ENCODE data around the gene KLHL29.

Gene KLHL29

DNA sequence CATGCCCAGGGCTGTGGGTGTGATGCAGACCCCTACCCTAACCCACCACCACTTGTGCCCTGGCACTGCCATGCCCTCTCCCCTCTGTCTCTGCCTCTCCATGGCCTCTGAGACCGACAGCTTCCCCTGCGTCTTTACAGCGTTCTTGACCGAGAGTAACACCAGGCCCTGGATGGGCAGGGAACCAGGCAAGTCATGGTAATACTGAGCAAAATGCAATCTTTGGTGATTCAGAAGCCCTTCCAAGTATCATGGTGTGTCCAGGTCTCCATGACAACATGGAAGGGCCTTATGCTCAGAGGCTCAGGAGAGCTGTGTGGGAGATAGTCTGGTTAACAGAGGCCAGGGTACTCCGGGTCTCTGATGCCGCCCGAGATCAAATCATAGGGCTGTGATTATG lies 176.1 kb downstream of the KLHL29 start:
- H3K4me3 ChIP-seq (ENCODE audit: low read length, poor library complexity, severe bottlenecking): no peak overlapping the region
- H3K9me2 ChIP-seq (replicated peaks; ENCODE audit: low read depth, low read length): no peaks in the 10 kb centered on the region
- H3K4me2 ChIP-seq (ENCODE audit: low read depth, low read length, poor library complexity, severe bottlenecking): no peak overlapping the region
- no peaks in the 10 kb centered on the region for H3F3A ChIP-seq (ENCODE audit: low read depth)
- TF ChIP-seq, protein P1, sequence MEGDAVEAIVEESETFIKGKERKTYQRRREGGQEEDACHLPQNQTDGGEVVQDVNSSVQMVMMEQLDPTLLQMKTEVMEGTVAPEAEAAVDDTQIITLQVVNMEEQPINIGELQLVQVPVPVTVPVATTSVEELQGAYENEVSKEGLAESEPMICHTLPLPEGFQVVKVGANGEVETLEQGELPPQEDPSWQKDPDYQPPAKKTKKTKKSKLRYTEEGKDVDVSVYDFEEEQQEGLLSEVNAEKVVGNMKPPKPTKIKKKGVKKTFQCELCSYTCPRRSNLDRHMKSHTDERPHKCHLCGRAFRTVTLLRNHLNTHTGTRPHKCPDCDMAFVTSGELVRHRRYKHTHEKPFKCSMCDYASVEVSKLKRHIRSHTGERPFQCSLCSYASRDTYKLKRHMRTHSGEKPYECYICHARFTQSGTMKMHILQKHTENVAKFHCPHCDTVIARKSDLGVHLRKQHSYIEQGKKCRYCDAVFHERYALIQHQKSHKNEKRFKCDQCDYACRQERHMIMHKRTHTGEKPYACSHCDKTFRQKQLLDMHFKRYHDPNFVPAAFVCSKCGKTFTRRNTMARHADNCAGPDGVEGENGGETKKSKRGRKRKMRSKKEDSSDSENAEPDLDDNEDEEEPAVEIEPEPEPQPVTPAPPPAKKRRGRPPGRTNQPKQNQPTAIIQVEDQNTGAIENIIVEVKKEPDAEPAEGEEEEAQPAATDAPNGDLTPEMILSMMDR (conservative IDR thresholded peaks at IDR 0.05; ENCODE audit: low read length): no peak
- TF ChIP-seq EZH2phosphoT487 (IDR thresholded peaks at IDR 0.05; ENCODE audit: borderline replicate concordance): no peak
- no peaks in the 10 kb centered on the region for H3K36me3 ChIP-seq (ENCODE audit: insufficient read depth, low read length)
- H3K27me3 ChIP-seq (ENCODE audit: insufficient read depth, low read length, poor library complexity, severe bottlenecking): no peaks in the 10 kb centered on the region
- H3K9me3 ChIP-seq (ENCODE audit: insufficient read depth, low read depth, low read length): no peaks in the 10 kb centered on the region
- no peak overlapping the region for H3K9ac ChIP-seq (ENCODE audit: low read depth, low read length, poor library complexity, severe bottlenecking)
- H2AFZ ChIP-seq (ENCODE audit: low read length): no peak overlapping the region
- no peaks in the 10 kb centered on the region for H4K20me1 ChIP-seq (ENCODE audit: insufficient read depth, low read length, poor library complexity, severe bottlenecking)
- H3K4me1 ChIP-seq (ENCODE audit: insufficient read depth, low read length, poor library complexity, severe bottlenecking): no peaks in the 10 kb centered on the region
- H3K79me2 ChIP-seq (ENCODE audit: insufficient read depth, low read length): no peaks in the 10 kb centered on the region

DNA sequence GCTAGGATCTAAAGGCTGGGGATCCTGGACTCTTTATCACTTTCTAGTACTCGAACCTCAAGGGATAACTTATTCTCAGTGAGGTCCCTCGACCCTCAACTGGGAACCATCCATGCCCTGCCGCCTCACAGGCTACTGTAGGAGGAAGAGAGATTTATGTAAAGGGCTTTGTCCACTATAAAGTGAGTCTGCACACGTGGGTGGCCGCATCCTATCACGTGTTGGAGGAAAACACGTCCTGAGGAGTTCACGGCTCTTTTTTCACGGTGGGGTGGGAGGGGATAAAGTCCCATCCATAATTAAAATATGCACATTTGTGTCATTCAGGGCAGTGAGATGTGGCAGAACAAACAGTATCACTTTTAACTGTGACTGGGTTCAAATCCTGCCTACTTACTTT lies 176.6 kb downstream of the KLHL29 start:
- H4K20me1 ChIP-seq (ENCODE audit: insufficient read depth, low read length, poor library complexity, severe bottlenecking): no peaks in the 10 kb centered on the region
- no peaks in the 10 kb centered on the region for H3K36me3 ChIP-seq (ENCODE audit: insufficient read depth, low read length)
- H3K9ac ChIP-seq (ENCODE audit: low read depth, low read length, poor library complexity, severe bottlenecking): no peak overlapping the region
- no peak overlapping the region for H3K4me3 ChIP-seq (ENCODE audit: low read length, poor library complexity, severe bottlenecking)
- TF ChIP-seq, protein P1 (conservative IDR thresholded peaks at IDR 0.05; ENCODE audit: low read length): no peak
- TF ChIP-seq EZH2phosphoT487 (IDR thresholded peaks at IDR 0.05; ENCODE audit: borderline replicate concordance): no peak
- no peak overlapping the region for H3K4me2 ChIP-seq (ENCODE audit: low read depth, low read length, poor library complexity, severe bottlenecking)
- H3K9me2 ChIP-seq (replicated peaks; ENCODE audit: low read depth, low read length): no peaks in the 10 kb centered on the region
- no peak overlapping the region for H2AFZ ChIP-seq (ENCODE audit: low read length)
- H3K9me3 ChIP-seq (ENCODE audit: insufficient read depth, low read depth, low read length): no peaks in the 10 kb centered on the region
- no peaks in the 10 kb centered on the region for H3K27me3 ChIP-seq (ENCODE audit: insufficient read depth, low read length, poor library complexity, severe bottlenecking)
- H3K79me2 ChIP-seq (ENCODE audit: insufficient read depth, low read length): no peaks in the 10 kb centered on the region
- no peaks in the 10 kb centered on the region for H3K4me1 ChIP-seq (ENCODE audit: insufficient read depth, low read length, poor library complexity, severe bottlenecking)
- H3F3A ChIP-seq (ENCODE audit: low read depth): no peaks in the 10 kb centered on the region

DNA sequence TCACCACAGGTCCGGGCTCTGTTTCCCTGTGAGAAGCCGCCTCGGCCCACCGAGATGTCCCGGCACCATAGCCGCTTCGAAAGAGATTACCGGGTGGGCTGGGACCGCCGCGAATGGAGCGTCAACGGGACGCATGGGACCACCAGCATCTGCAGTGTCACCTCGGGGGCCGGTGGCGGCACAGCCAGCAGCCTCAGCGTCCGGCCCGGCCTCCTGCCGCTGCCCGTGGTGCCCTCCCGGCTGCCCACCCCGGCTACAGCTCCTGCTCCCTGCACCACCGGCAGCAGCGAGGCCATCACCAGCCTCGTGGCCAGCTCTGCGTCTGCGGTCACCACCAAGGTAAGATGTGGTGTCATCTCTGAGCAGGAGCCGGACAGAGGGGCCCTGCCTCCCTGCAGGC lies 177.2 kb downstream of the KLHL29 start:
- H2AFZ ChIP-seq (ENCODE audit: low read length): no peak overlapping the region
- TF ChIP-seq, protein P1 (conservative IDR thresholded peaks at IDR 0.05; ENCODE audit: low read length): no peak
- TF ChIP-seq EZH2phosphoT487 (IDR thresholded peaks at IDR 0.05; ENCODE audit: borderline replicate concordance): no peak

More for the DNA sequence above, 177.2 kb downstream of the KLHL29 start:
- H3K27me3 ChIP-seq (ENCODE audit: insufficient read depth, low read length, poor library complexity, severe bottlenecking): no peaks in the 10 kb centered on the region
- no peaks in the 10 kb centered on the region for H3F3A ChIP-seq (ENCODE audit: low read depth)
- H3K79me2 ChIP-seq (ENCODE audit: insufficient read depth, low read length): no peaks in the 10 kb centered on the region
- no peaks in the 10 kb centered on the region for H3K36me3 ChIP-seq (ENCODE audit: insufficient read depth, low read length)
- H3K4me1 ChIP-seq (ENCODE audit: insufficient read depth, low read length, poor library complexity, severe bottlenecking): no peaks in the 10 kb centered on the region
- no peaks in the 10 kb centered on the region for H3K9me3 ChIP-seq (ENCODE audit: insufficient read depth, low read depth, low read length)
- no peak overlapping the region for H3K9ac ChIP-seq (ENCODE audit: low read depth, low read length, poor library complexity, severe bottlenecking)
- H4K20me1 ChIP-seq (ENCODE audit: insufficient read depth, low read length, poor library complexity, severe bottlenecking): no peaks in the 10 kb centered on the region
- H3K9me2 ChIP-seq (replicated peaks; ENCODE audit: low read depth, low read length): no peaks in the 10 kb centered on the region
- H3K4me2 ChIP-seq (ENCODE audit: low read depth, low read length, poor library complexity, severe bottlenecking): no peak overlapping the region
- H3K4me3 ChIP-seq (ENCODE audit: low read length, poor library complexity, severe bottlenecking): no peak overlapping the region

Data from Loucy (cell line).